RWPE2 (cell line): ENCODE data around the gene ZMYND10.

ENCODE experiments used
- ATAC-seq: fragments of 200-7000 bp; cut with Tn5 transposase; 3 replicates; pipeline ENCODE4 v1.9.1; 2021; ENCODE audit warnings: low read depth
- DNase-seq: peaks from one replicate; pipeline ENCODE4 v3.0.0-alpha.2; 2020; ENCODE audit warnings: low spot score
- H3K27ac ChIP-seq: fragments of 450-650 bp; 2 replicates; pipeline ENCODE4 v1.5.1; 2017; ENCODE audit warnings: mild to moderate bottlenecking; ENCODE audit not compliant: poor library complexity, severe bottlenecking
- H3K27me3 ChIP-seq: fragments of 250-450 bp; sonication (Bioruptor Pico); 2 replicates; pipeline ENCODE4 v1.5.1; 2021; ENCODE audit warnings: mild to moderate bottlenecking, moderate library complexity; ENCODE audit not compliant: insufficient read depth, poor library complexity, severe bottlenecking
- H3K36me3 ChIP-seq: fragments of 250-450 bp; sonication (Bioruptor Pico); 2 replicates; pipeline ENCODE4 v1.5.1; 2020; ENCODE audit warnings: low read depth, mild to moderate bottlenecking, moderate library complexity
- H3K4me1 ChIP-seq: fragments of 250-450 bp; sonication (Bioruptor Pico); 2 replicates; pipeline ENCODE4 v1.5.1; 2021; ENCODE audit warnings: mild to moderate bottlenecking, moderate library complexity; ENCODE audit not compliant: insufficient read depth, poor library complexity, severe bottlenecking
- H3K4me3 ChIP-seq: fragments of 250-450 bp; sonication (Bioruptor Pico); 2 replicates; pipeline ENCODE4 v1.5.1; 2021; ENCODE audit warnings: mild to moderate bottlenecking, moderate library complexity; ENCODE audit not compliant: severe bottlenecking
- H3K9me3 ChIP-seq: fragments of 250-450 bp; sonication (Bioruptor Pico); 2 replicates; pipeline ENCODE4 v1.5.1; 2021; ENCODE audit warnings: mild to moderate bottlenecking, moderate library complexity; ENCODE audit not compliant: severe bottlenecking
- CTCF ChIP-seq: fragments of 450-650 bp; IDR thresholded peaks from one replicate; pipeline ENCODE4 v1.5.1; 2017; ENCODE audit warnings: mild to moderate bottlenecking, moderate library complexity; ENCODE audit not compliant: poor library complexity, severe bottlenecking

Gene ZMYND10

GRCh38 chr3:50336452-50337174 lies 8.9 kb downstream of the ZMYND10 start:
- H3K4me1 ChIP-seq: peaks cover 23% of the 10 kb centered on the region
- peak overlapping the region; percentile 83 for H3K27ac ChIP-seq
- H3K9me3 ChIP-seq: no peaks in the 10 kb centered on the region
- H3K4me3 ChIP-seq: peak overlapping the region; percentile 61
- peaks cover 40% of the 10 kb centered on the region for H3K36me3 ChIP-seq
- ATAC-seq: peak; percentile 40
- TF ChIP-seq CTCF: no peak
- DNase-seq: no peak
- no peaks in the 10 kb centered on the region for H3K27me3 ChIP-seq

GRCh38 chr3:50334339-50335075 lies 11.0 kb downstream of the ZMYND10 start:
- peak overlapping the region; percentile 83 for H3K27ac ChIP-seq

GRCh38 chr3:50333744-50334328 lies 11.7 kb downstream of the ZMYND10 start:
- Histone ChIP-seq H3K4me1 (peaks cover 17% of the 10 kb centered on the region), H3K36me3 (peaks cover 65% of the 10 kb centered on the region), H3K27me3 (no peaks in the 10 kb centered on the region), H3K9me3 (no peaks in the 10 kb centered on the region), H3K4me3 (no peak overlapping the region), H3K27ac (peak overlapping the region; percentile 83)
- ATAC-seq: no peak
- TF ChIP-seq CTCF: no peak
- no peak for DNase-seq

More at GRCh38 chr3:50334339-50335075, 11.0 kb downstream of the ZMYND10 start:
- Histone ChIP-seq H3K9me3 (no peaks in the 10 kb centered on the region), H3K4me3 (no peak overlapping the region), H3K27me3 (no peaks in the 10 kb centered on the region), H3K36me3 (peaks cover 61% of the 10 kb centered on the region), H3K4me1 (peaks cover 17% of the 10 kb centered on the region)
- no peak for TF ChIP-seq CTCF
- ATAC-seq (no peak), DNase-seq (no peak)

GRCh38 chr3:50331364-50331907 lies 14.1 kb downstream of the ZMYND10 start:
- ATAC-seq (no peak), DNase-seq (no peak)
- Histone ChIP-seq H3K27ac (no peak overlapping the region), H3K36me3 (peaks cover 71% of the 10 kb centered on the region), H3K27me3 (no peaks in the 10 kb centered on the region), H3K4me3 (no peak overlapping the region), H3K9me3 (no peaks in the 10 kb centered on the region), H3K4me1 (peaks cover 15% of the 10 kb centered on the region)
- TF ChIP-seq CTCF: no peak
